HG03439 (cell line): ENCODE data around the gene HDAC8.
A peak's percentile ranks its signal among the peaks of the same experiment; 100 is the strongest.
"Not testable (repeated sequence)": the region's sequence is repeated elsewhere in the genome, so short reads cannot be mapped to it uniquely, and the experiment has no call there.

Experiments
- ATAC-seq: cut with Tn5 transposase; IDR thresholded peaks from one replicate; pipeline ENCODE4 v1.9.1; 2021; ENCODE audit warnings: mild to moderate bottlenecking, moderate library complexity; ENCODE audit not compliant: unreplicated experiment

Gene HDAC8

DNA sequence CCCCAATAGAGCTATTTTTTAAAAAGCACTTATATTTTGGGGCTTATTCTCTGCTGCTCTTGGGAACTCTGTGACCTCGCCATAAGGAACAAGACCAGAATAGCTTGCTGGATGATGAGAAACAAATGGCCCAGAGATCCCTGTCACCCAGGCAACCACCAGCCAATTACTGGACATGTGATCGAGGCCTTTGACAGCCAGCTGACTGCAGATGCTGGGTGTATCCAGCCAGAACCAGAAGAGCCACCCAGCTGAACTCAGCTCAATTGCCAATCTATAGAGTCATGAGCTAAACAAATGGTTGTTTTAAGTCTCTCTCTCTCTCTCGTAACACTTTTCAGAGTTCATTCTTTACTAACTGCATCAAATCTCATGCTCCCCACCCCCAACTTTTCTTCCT is 242.5 kb downstream of the HDAC8 start:
- ATAC-seq: no peak

GRCh38 chrX:72326605-72327300 is 245.9 kb downstream of the HDAC8 start:
- ATAC-seq: no peak

- ATAC-seq: not testable (repeated sequence)
These were observed 253.0 kb downstream of the HDAC8 start for GRCh38 chrX:72319651-72320050.

DNA sequence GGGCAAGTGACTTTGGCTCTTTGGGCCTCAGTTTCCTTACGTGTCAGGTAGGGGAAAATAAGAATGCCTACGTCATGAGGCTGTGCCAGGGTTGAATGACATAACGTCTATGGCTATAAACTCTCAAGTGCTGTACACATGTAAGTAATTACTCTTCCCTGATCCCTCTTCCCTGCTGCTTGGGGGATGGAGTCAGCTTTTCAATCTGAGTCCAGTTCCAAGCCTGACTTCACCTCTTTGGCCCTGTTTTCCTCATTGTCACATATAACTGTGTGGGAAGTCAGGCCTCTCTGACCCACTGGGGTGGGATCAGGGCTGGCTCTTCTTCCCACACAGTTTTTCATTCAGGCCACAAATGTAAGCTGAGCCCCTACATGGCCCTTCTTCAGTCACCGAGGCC is 255.5 kb downstream of the HDAC8 start:
- ATAC-seq: no peak

- ATAC-seq: no peak
These were observed 256.1 kb downstream of the HDAC8 start for GRCh38 chrX:72316408-72317110.

DNA sequence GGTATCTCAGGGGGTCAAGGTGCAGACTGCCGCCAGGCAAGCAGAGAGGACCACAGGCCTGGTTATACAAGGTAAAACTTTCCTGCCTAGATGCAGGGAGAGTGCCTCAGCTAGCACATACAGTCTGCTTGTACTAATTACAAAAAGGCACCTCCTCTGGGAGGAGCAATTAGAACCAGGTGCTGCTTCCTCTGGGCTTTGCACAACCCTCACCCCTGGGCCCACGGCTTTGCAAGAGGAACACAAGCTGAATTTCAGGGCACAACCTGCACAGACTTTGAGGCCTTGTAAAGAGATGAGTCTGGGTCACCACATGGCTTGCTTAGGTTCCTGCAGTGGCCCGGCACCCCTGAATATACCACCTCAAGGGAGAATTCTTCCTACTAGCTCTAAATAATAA is 257.8 kb downstream of the HDAC8 start:
- no peak for ATAC-seq

DNA sequence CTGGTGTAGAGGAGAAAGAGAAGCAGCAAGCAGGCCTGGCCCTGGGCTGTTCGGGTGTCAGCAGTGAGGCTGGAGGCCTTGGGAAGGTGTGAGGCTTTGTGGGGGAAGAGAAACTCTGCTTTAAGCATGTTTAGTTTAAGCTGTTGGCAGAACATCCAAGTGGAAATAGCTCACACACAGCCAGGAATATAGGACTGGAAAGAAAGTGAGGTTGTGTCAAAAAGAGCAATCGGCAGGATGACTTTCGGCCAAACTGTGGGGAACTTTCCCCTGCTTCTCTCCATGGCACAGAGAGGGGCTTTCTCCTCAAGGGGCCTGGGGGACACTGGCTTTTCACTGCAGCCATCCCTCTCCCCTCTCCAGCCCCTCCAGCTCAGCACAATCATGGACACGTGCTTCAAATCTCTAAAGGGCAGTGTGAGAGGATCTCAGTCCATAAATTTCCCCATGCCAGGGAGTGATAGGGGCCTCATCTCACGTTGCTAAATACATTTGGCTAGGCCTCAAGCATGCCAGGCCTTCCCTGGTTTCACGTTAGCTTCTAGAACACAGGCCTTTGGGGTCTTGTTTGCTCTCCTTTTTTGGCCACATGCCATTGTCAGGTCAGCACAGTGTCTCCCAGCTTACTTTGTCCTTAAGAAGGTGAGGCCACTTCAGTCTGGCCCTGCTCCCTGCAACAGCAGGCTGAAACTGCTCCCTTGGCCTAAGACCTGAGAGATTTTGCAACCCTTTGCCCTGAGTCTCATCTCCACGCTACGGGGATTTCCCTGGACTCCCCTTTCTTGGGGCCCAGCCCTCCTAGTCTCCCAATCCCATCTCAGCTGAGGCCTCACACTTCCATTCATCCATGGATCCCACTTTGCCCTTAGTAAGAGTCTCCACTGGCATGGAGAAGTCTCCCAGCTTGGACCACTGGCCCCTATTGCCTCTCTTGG is 258.7 kb downstream of the HDAC8 start:
- ATAC-seq: no peak

- ATAC-seq: no peak
These were observed 260.2 kb downstream of the HDAC8 start for GRCh38 chrX:72312311-72312940.

DNA sequence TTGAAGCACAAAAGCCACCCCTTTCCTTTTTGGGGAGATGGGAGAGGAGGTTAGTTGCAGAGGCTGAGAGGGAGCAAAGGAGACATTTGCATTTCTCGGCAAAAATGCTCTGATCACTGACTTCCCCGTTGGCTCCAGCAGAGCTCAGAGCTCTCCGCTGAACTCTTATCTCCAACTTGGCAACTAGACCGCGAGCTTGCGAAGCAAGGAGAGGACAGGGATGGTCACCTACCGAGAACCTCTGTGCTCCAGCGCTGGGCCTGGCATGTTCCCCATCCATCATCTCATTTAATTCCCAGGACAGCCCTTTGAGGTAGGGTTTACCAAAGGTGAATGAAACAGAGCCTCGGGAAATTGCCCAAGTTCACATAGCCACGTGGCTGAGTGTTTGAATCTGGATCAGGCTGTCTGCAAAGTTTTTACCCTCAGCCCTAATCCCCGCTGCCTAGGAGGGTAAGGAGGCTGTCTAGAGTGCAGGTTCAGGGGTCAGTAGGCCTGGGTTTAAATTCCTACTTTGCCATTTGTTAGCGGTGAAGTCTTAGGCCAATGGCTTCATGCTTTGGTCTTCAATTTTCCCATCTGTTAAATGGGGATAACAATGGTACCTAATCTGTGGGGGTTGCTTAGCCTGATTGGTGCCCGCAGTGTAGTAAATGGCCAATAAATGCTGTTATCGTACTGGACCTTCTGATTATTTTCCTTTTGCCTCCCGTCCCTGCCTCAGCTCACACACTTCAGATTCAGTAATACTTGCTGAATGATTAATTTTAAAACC is 263.2 kb downstream of the HDAC8 start:
- no peak for ATAC-seq

DNA sequence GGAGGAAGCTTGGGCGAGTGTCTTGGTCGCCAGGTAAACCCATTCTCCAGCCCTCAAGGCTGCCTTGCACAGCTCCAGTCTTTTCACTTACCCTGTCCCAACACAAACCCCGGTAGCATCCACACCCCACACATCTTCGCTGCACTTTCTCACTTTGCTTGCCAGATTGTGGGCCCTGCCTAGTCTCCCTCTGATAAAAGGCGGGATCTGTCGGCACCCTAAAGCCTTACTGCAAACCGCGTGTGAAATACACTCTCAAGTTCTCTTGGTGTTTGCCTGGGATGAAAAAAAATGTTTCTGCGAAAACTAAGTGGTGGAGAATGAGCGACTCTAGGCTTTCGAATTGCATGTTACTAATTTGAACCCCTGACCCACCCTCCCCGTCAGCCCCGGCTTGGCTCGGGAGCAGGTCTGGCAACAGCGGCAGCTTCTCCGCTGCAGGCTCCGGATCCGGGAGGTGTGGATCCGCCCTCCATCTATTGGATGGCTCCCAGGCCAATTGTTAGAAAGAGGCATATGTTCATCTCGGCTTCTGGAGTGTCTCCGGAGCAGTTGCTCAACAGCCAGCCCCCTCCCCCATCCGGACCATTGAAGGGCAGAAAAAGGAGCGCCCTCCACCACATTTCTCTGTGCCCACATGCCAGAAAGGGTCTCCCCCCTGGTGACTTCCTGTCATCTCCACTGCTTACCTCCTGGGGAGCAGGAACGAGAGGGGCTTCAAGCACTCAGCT is 263.9 kb downstream of the HDAC8 start:
- ATAC-seq: no peak

DNA sequence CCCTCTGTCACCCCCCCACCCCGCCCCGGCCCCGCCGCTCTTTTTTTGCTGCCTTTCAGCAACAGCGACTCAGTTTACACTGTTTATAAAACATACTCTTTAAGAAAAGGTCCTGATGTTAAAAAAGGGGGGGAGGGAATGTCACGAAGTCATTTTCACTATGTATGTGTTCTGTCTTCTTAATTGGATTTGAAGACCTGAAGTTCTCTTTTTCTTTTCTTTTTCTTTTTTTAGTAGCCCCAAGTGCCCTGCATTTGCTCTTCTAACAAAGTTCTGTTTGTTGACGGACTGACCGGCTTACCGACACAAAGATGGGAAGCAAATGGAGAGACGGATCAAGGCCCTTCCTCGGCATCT is 264.5 kb downstream of the HDAC8 start:
- no peak for ATAC-seq

DNA sequence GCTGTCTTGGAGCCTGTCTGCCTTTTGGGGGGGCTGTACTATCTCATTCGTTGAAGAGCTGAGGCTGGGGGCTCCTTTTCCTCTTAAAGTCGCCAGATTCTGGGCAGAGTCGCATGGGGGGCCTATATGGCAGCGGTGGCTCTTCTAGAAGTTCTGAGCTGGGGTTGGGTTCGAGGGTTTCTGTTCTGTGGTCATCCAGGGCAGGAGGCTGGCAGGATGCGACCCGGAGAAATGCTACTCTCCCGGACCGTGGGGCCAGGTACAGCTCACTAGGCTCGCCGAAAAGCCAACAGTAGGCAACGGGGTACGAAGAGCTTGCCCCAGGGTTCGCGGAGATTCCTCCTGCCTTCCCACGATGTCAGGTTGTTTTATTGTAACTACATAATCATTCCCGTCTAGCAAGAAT is 265.0 kb downstream of the HDAC8 start:
- no peak for ATAC-seq

GRCh38 chrX:72306851-72307645 is 265.6 kb downstream of the HDAC8 start:
- ATAC-seq: peak; percentile 80

- peak; percentile 15 for ATAC-seq
These were observed 266.4 kb downstream of the HDAC8 start for GRCh38 chrX:72306085-72306801.

DNA sequence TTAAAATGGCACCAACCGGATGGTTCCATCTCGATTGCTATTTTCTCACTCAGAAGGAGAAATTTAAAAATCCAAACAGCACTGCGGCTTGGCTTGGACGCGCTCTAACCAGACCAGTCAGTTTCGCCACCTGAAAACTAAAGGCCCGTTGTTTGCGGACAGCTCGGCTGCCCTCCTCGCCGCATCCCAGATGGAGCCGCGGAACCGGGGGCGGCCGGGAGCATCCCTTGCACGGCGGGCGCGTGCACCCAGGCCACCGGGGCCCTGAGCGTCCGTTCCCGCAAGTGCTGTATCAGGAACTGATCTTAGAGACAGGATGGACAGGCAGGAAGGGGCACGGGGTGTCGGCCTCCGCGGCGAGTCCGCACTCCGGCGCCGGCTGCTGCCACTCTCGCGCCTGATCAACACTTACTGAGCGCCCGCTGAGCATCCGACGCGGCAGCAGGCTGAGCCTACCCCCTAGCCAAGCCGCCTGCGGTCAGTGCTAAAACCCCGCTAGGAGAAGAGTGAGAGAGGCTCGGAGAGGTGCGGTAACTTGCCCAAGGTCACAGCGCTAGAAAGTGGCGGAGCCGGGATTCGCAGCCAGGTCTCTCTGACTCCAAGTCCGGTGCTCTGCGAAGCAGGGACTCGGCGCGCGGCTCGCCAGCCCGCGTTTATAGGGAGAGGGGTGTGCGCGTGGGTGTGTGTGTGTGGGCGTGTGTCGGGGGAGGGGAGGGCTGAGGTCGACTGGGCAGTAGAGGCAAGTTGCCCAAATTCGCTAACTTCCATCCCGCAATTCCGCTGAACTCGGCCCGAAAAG is 267.2 kb downstream of the HDAC8 start, which contains the start of gene CITED1:
Gene CITED1 (minus strand): TSS at position 629 of the 799 bp plus-strand sequence. CDS start 3,045 bp downstream, outside the sequence.
- ATAC-seq: no peak

DNA sequence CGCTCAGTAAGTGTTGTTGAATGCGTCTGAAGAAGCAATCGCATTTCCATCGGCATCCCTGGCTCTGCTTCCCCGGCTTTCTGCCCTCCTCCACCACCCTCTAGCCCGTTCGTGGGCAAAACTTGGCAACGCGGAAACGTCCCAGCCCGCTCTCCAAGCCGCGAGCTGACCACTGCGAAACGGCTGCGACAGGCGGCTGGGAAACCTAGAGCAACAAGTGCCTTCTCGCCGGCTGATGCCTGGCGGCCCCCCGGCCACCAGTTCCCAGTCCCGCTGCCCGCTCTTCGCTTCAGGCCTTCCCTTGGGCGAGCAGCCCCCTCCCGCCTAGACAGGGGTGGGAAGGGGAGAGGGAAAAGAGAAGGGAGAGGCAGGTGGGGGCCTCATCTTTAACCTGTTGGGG is 267.8 kb downstream of the HDAC8 start:
- ATAC-seq: no peak

DNA sequence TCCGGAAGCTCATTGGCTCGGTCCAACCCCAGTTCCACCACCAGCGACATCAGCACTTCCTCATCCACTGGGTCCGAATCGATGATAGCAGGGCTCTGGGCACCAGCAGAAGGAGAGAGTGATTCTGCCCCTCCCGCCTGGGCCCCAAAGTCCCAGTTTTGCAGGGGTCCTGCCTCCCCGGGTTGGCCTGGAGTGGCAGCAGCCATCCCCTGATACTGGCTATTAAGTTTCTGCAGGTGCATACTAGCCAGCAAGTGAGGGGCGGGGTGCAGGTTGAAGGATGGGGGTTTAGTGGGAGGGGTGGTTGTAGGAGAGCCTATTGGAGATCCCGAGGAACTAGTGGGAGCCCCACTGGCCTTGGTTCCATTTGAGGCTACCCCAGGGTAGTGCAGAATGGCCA is 270.9 kb downstream of the HDAC8 start:
- no peak for ATAC-seq
